Stimulated activated CD4-positive, alpha-beta T cell treated with anti-CD3 and anti-CD28 coated beads, Interleukin-2, amount 100 ng/mL, for 24 hours (primary cell): Measurements from ENCODE around the gene DNAH3.
"Not testable (repeated sequence)": the region's sequence is repeated elsewhere in the genome, so short reads cannot be mapped to it uniquely, and the experiment has no call there.

ENCODE experiments used
- DNase-seq, 2 donors: peaks; one replicate each; pipeline ENCODE4 v3.0.0-alpha.2; 2020

Gene DNAH3, protein sequence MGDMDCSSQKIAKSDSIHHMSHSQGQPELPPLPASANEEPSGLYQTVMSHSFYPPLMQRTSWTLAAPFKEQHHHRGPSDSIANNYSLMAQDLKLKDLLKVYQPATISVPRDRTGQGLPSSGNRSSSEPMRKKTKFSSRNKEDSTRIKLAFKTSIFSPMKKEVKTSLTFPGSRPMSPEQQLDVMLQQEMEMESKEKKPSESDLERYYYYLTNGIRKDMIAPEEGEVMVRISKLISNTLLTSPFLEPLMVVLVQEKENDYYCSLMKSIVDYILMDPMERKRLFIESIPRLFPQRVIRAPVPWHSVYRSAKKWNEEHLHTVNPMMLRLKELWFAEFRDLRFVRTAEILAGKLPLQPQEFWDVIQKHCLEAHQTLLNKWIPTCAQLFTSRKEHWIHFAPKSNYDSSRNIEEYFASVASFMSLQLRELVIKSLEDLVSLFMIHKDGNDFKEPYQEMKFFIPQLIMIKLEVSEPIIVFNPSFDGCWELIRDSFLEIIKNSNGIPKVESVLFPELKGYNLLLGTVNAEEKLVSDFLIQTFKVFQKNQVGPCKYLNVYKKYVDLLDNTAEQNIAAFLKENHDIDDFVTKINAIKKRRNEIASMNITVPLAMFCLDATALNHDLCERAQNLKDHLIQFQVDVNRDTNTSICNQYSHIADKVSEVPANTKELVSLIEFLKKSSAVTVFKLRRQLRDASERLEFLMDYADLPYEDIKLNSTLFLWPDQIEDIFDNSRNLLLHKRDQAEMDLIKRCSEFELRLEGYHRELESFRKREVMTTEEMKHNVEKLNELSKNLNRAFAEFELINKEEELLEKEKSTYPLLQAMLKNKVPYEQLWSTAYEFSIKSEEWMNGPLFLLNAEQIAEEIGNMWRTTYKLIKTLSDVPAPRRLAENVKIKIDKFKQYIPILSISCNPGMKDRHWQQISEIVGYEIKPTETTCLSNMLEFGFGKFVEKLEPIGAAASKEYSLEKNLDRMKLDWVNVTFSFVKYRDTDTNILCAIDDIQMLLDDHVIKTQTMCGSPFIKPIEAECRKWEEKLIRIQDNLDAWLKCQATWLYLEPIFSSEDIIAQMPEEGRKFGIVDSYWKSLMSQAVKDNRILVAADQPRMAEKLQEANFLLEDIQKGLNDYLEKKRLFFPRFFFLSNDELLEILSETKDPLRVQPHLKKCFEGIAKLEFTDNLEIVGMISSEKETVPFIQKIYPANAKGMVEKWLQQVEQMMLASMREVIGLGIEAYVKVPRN (N-terminal part only)

DNA sequence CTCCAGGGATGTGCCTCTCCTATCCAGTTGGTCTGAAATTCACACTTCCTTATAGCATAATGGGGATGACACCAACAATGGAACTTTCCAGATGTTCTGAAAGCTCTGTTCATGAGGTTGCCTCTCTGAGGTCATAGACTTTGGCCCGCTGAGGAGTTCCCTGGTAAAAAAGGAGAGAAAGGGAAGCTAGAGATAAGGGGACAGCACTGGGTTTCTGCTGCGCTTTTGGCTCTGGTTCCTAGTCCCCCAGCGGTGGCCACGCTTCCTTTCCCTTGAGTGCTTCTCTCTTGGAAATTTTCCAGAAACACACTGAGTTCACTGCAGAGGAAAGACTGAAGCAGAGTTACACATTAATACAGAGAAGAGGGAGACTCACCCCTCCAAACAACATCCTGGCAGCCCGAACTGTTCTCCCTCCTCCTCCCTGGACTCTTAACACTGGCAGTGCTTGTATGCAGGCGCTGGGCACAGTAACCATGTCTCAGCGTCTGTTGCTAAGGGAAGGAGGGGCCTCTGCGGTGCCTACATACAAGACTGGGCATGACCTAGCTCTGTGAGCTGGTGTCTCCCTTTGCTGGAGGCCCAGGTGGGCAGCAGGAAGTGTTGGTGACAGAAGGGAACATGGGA, at the start of gene DNAH3:
Gene DNAH3, minus strand, starts transcription at position 472 of the 627 bp plus-strand sequence. CDS start 527 bp downstream, outside the sequence.
- DNase-seq: no peak

DNA sequence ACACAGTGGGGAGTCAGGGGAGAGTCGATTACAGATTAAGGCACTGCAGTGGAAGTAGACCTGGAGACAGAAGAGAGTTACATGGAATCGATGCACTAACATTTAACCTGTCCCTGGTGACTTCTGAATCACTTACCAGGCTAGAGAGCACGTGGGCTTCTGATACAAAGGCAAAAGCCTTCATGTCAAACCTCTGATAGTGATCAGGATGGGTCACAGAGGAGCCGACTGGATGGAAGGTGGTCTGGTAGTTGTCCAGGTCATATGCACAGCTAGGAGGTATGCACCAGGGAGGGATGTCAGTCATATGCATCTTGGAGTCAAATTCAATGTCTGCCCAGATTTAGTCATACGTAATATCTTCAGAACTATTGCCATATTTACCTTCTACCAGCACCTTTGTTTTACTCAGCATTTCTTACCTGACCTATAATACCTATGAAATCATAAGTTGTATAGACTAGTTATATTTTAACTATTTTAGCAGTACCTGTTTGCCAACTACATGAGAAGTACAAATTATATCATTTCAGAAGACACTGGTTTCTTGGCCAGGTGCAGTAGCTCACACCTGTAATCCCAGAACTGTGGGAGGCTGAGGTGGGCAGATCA, 49.1 kb upstream of the DNAH3 start:
- no peak for DNase-seq

DNA sequence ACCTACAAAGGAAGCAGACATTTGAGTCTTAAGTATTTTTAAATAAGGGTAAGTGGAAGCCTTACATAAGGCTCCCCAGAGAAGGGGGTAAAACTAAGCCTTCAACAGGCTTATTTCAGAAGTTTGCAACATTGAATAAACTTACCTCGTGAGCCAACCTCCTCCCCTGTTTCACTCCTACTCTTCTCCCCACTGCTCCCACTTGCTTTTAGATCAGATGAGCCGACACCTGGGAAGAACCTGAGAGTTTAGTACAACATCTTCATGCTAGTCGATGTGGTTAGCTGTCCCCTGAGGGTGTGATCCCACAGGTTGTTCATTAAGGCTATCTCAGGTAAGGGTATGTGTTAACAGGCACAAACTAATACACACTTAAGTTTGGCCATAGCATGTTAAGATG, 47.0 kb upstream of the DNAH3 start:
- DNase-seq: no peak

DNA sequence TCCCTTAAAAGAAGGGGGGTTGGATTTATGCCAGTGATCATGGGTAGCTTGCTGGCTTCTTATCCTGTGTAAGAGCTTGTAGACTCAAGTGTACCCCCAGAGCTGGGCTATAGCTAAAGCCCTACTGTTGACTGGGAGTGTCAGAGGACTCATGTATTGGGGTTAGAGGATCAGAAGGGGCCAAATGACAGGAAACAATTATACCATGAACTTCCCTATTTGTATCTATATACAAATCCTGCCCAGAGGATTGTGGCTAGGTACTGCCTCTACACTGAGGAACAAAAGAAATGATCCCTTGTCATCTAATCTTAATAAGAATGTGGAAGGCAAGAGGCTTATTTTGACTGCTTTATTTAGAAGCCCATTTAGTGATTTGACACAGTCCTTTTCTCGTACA, 46.5 kb upstream of the DNAH3 start:
- no peak for DNase-seq

DNA sequence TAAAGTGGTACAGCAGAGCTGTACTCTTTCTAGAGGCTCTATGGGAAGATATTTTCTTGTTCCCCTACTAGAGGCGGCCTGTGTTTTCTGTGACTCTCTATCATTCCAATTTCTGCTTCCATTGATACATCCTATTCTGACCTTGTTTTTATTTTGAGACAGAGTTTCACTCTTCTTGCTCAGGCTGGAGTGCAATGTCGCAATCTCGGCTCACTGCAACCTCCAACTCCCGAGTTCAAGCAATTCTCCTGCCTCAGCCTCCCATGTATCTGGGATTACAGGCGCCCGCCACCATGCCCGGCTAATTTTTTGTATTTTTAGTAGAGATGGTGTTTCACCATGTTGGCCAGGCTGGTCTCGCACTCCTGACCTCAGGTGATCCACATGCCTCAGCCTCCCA, 44.7 kb upstream of the DNAH3 start:
- not testable (repeated sequence) for DNase-seq

DNA sequence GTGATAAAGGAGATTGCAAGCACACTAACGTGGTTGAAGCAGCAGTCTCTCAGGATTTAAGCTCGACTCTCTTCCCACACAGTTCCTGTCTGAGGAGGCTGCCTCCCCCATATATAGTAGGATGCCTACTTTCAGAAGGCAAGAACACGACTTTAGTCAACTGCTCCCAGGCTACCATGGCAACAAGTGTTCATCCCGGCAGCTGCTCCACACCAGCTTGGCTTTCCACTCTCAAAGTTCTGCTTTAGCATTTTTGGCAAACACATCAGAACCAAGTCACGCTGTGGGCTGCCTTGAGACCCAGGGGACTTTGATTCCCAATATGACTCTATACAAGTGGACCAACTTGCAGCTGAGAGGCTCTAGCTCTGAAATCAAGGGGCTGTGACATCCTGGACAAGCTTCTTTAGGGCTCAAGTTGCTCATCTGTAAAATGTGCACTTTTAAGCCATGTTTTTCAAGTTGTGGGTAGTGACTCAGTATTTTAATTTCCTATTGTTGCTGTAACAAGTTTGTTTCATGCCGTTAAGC, 44.2 kb upstream of the DNAH3 start:
- no peak for DNase-seq

DNA sequence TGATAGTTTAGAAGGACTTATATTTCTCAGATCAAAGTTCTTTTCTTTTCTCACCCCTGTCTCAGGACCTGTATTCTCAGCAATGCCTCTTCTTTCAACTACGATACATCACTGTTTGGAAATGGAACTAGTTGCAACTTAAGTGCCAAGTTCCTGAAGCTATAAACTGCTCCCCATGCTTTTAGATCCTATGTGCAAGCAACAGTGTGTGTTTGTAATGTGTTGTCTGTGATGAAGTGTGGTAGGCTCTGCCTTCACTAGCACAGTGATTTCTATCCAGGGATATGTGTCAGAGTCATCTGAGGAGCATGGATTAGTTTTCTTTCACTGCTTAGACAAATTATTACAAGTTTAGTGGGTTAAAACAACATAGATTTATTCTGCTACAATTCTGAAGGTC, 42.3 kb upstream of the DNAH3 start:
- no peak for DNase-seq

DNA sequence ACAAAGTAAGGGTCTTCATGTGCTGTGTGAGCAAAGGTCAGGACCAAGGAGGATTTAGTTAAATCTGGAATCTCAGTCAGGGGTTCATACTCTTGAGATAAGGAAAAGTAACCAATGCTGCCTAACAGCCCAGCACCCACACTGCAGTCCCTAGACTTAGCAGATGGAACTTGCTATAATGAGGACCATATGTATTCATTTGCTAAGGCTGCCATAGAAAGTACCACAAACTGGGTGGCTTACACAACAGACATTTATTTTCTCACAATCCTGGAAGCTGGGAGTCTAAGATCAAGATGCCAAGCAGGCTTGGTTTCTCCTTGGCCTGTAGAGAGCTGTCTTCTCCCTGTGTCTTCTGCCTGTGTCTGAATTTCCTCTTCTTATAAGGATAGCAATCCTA, 40.0 kb upstream of the DNAH3 start:
- DNase-seq: no peak

DNA sequence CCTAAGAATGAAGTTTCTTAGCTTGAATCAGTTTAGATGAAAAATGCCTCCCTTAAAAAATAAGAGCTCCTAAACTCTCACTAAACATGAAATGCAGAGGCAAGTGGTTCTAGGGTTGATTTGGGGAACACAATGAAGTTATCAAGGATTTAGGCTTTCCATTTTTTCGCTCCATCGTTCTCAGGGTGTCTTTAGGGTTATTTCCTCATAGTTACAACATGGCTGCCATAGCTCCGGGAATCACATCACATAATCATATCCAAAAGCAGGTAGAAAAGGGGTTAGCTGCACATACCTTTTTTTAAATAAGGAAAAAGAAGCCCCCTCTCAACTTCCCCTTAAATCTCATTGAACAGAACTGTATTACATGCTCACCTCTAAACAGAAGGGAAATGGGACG, 39.4 kb upstream of the DNAH3 start:
- no peak for DNase-seq

DNA sequence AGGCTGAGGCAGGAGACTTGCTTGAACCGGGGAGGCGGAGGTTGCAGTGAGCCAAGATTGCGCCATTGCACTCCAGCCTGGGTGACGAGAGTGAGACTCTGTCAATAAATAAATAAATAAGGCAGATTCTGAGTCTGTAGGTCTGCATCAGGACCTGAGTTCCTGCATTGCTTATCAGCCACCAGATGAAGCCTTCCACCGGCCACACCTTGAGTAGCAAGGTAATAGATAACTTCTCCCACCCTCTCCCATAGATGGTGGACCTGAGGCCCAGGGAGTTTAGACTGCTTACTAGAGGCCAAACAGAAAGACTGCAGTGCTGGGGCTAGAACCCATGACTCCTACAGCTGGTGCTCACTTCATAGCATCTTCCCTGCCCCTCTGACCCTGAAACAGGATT, 38.7 kb upstream of the DNAH3 start:
- no peak for DNase-seq

DNA sequence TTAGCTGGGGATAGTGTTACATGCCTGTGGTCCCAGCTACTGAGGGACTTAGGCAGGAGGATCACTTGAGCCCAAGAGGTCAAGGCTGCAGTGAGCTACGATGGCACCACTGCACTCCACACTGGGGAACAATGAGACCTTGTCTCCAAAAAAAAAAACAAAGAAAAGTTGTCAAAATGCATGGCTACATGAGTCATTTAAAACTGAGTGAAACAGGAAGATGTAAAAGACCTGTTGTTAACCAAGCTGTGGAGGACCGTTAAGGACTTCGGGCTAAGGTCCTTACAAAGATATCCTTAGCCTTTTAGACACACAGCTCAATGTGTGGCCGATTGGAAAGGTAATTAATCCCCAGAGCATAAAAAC, 35.7 kb upstream of the DNAH3 start:
- DNase-seq: no peak

DNA sequence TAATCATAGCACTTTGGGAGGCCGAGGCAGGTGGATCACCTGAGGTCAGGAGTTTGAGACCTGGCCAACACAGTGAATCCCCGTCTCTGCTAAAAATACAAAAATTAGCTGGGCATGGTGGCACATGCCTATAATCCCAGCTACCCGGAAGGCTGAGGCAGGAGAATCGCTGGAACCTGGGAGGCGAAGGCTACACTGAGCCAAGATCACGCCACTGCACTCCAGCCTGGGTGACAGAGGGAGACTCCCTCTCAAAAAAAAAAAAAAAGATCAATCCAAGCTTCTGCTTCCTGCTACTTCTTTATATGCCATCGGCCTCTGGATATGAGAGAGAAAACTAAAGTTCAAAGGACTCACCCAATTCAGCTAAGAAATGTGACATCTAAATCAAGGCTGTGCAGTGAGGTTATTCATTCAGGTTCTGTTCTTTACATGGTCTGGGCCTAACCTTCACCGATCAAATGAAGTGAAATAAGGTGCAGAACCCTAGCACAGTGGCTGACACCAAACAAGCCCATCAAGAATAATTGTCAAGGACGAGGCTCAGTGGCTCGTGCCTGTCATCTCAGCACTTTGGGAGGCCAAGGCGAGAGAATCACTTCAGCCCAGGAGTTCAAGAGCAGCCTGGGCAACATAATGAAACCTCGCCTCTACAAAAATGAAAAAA, 35.1 kb upstream of the DNAH3 start:
- DNase-seq: no peak

DNA sequence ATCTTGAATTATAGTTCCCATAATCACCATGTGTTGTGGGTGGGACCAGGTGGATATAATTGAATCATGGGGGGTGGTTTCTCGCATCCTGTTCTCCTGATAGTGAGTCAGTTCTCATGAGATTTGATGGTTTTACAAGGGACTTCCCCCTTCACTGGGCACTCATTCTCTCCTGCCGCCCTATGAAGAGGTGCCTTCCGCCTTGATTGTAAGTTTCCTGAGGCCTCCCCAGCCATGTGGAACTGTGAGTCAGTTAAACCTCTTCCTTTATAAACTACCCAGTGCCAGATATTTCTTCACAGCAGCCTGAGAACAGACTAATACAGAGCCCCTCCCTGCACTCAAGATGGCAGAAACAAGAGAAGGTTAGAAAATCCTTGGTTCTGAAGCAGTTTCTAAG, 34.2 kb upstream of the DNAH3 start:
- peak; percentile 28 to 42 for DNase-seq

DNA sequence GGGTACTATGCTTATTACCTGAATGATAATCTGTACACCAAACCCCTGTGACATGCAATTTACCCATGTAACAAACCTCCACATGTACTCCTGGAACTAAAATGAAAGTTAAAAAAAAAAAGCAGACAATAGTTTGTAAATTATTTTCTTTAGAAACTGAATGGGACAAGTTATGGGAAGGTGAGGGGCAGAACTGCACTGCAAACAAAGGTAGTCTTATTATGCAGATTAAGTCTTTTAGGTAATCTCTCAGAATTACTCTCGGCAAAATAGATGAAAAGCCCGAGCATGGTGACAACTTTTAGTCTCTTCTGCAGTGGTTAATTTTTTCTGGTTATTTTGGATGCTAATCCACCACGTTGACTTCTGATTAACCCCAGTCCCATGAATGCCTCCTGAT, 33.3 kb upstream of the DNAH3 start:
- no peak for DNase-seq

DNA sequence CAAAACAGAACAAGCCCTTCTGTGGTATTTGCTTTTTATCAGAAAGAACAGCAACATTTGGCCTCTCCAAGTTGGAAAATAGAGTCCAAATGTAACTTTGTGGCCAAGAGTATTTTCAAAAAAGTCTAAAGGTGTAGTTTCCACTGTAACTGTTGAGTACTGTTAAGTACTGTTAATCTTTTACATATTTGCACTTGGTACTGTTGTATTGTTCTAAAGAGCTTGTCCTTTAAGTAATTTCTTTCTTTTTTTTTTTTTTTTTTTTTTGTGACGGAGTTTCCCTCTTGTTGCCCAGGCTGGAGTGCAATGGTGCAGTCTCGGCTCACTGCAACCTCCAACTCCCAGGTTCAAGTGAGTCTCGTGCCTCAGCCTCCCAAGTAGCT, 29.3 kb upstream of the DNAH3 start:
- no peak for DNase-seq

DNA sequence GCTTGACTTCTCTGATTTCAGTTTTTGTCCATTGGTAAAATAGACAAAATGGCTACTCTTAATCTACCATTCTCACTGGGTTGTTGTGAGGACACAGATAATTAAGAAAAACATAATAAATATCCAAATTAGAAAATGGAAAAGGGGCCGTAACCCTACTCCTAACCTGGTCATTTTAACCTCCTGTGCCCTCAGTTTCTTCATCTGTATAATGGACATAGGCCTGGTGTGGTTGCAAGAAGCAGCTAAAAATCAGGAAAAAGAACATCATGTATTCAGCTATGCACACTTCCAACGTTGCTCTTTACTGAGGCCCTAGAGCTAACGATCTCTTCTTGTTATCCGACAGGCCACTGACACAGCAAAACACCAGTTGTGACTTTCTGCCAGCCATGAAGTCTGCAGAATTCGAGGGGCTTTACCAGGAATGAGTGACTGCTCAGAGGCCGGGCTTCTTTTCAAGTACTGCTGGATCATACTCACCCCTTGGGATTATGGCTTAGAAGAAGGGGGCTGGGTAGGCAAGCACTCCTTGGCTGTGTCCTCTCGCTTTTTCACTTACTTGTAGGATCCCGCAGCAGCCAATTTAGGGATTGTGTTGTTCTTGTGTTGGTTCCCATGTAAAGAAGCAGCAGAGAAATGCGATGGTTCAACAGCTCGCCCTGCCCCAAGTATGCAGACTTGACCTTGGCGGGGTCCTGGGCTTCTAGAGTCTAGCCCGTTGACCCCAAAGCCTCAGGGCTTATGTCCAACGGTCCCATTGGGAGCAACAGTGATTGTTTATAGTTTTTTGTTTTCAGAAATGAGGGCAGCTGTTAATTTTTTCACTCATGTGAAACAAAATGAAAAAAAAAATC, 28.7 kb upstream of the DNAH3 start:
- DNase-seq: no peak

DNA sequence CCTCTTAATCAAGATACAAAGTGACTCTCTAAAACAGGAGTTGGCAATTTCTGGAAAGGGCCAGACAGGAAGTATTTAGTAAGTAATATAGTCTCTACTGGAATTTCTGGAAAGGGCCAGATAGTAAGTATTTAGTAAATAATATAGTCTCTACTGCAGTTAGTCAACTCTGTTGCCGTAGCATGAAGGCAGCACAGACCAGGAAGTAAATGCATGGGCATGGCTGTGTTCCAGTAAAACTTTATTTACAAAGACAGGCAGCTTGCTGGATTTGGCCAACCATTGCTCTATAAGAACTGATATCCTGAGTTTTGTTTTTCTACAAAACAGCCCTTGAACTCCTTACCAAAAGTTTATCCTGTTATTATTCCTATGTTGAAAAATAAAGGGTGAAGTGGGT, 24.8 kb upstream of the DNAH3 start:
- DNase-seq: no peak

DNA sequence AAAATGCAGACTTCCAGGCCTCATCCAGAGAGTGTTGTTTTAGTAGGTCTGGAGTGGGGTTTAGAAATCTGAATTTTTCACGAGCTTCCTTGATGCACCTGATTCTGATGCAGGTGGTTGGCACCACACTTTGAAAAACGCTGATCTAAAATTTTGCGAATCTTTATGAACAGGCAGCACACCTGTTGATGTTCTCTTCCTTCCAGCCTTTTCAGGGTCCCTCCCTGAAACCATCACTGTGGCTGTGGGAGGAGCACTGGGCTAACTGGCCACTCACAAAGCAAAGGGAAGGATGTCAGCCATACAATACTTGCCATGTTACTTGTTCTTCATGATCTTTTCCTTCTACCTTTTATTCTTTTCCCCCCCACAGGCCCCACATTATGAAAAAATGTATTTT, 22.0 kb upstream of the DNAH3 start:
- no peak for DNase-seq

DNA sequence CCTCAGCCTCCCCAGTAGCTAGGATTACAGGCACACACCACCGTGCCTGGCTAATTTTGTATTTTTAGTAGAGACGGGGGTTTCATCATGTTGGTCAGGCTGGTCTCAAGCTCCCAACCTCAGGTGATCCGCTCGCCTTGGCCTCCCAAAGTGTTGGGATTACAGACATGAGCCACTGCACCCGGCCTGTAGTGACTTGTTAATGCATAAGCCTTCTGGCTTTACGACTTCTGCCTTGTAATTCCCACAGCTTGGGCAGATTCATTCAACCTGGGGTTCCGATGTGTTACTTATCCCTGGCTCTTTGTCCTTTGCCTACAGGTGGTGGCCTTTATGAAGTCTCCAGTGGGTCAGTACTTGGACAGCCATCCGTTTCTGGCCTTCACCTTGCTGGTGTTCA, 19.5 kb upstream of the DNAH3 start:
- DNase-seq: not testable (repeated sequence)

DNA sequence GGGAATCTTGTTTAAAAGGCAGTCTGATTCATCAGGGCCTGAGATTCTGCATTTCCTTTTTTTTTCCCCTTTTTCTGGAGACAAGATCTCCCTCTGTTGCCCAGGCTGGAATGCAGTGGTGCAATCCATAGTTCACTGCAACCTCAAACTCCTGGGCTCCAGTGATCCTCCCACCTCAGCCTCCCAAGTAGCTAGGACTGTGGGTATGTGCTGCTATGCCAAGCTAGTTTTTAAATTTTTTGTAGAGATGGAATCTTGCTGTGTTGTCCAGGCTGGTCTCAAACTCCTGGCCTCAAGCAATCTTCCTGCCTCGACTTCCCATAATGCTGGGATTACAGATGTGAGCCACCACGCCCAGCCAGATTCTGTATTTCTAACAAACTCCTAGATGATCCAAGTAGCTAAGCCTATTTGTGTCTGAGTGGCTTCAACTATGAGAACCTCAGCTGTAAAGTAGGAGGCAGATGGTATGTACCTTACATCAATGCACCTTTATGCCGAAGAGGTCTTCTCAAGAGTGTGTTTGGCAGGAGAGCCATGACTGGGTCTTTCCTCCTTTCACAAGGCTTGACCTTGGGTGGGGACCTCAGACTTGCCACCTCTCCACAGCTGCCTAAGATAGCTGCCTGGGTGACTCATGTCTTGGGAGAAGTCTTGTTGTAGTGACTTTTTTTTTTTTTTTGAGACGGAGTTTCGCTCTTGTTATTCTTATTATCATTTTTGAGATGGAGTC, 18.8 kb upstream of the DNAH3 start:
- DNase-seq: no peak
